Measurements from ENCODE around the gene BCKDHB.

BCKDHB gene

DNA sequence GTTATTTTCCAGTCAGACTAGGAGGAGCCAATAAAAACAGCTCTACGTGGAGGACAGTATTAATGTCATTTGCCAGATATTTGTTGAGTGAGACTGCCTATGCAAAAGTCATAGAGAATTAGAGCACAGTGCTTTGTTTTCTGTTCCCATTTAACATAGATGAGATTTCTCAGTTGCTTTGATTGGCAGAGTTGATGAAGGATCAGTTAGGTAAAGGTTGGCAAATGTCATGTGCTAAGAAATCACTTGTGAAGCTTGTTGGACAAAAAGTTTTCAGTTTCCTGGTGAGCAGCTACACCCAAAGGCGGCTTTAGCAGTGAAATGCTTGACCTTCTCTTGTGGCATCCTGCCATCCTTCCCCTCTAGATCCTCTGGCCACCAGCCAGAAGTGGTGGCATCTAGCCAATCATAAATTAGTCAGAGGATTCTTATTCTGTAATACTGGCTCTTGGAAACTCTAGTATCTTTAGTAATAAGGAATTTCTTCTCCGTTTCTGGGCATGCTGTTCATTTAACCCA is 37.0 kb downstream of the BCKDHB start:
- Histone ChIP-seq H3K4me3 (ENCODE audit: low read length) (no peak overlapping the region), H3K36me3 (ENCODE audit: control insufficient read depth, low read length) (no peaks in the 10 kb centered on the region; the same call in 1 of the 2 replicates), H4K20me1 (ENCODE audit: control insufficient read depth, insufficient read depth, low read depth, low read length) (no peaks in the 10 kb centered on the region), H3K27ac (ENCODE audit: low read depth, low read length) (no peak overlapping the region), H3K4me2 (ENCODE audit: low read length) (no peak overlapping the region), H3F3A (ENCODE audit: control insufficient read depth, insufficient read depth) (no peaks in the 10 kb centered on the region), H3K4me1 (ENCODE audit: control insufficient read depth, low read length) (no peaks in the 10 kb centered on the region), H3K27me3 (ENCODE audit: control insufficient read depth, low read length) (no peaks in the 10 kb centered on the region), H3K9me3 (ENCODE audit: control insufficient read depth, insufficient read depth, low read length) (no peaks in the 10 kb centered on the region), H3K79me2 (ENCODE audit: control insufficient read depth, low read length) (no peaks in the 10 kb centered on the region), H3K9me2 (replicated peaks; ENCODE audit: control insufficient read depth, low read length) (no peaks in the 10 kb centered on the region)
- TF ChIP-seq, protein P1, sequence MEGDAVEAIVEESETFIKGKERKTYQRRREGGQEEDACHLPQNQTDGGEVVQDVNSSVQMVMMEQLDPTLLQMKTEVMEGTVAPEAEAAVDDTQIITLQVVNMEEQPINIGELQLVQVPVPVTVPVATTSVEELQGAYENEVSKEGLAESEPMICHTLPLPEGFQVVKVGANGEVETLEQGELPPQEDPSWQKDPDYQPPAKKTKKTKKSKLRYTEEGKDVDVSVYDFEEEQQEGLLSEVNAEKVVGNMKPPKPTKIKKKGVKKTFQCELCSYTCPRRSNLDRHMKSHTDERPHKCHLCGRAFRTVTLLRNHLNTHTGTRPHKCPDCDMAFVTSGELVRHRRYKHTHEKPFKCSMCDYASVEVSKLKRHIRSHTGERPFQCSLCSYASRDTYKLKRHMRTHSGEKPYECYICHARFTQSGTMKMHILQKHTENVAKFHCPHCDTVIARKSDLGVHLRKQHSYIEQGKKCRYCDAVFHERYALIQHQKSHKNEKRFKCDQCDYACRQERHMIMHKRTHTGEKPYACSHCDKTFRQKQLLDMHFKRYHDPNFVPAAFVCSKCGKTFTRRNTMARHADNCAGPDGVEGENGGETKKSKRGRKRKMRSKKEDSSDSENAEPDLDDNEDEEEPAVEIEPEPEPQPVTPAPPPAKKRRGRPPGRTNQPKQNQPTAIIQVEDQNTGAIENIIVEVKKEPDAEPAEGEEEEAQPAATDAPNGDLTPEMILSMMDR (IDR thresholded peaks at IDR 0.05; ENCODE audit: low read depth, low read length, poor library complexity, severe bottlenecking) = no peak
- no peak for TF ChIP-seq EZH2phosphoT487 (IDR thresholded peaks at IDR 0.05; ENCODE audit: borderline replicate concordance, low read length)

DNA sequence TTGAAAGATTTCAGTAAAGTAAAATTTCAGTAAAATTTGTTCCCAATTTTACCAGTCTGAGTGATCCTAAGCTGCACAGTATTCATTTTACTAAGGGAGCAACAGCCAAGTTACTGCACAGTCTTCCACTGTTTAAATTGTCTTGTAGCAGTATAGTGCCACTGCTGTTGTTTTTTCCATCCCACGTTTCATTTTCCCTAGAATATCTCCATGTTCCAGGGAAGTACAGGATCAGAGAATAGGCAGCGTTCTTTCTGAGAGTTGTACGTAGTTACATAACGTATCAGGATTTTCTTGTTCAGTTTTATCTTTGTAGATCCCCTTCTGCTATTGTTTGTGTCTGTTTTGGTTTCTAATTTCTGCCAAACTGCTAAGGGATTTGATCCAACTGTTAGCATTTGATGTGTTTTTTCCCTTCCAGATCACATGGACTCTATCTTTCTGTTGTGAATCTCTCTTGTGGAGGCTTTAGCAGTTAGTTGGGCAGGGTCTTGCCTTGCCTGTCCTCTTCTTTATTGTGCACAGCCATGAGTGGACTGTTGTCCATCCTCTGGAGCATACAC is 38.4 kb downstream of the BCKDHB start:
- Histone ChIP-seq H3K4me3 (ENCODE audit: low read length) (no peak overlapping the region), H3K79me2 (ENCODE audit: control insufficient read depth, low read length) (no peaks in the 10 kb centered on the region), H4K20me1 (ENCODE audit: control insufficient read depth, insufficient read depth, low read depth, low read length) (no peaks in the 10 kb centered on the region), H3K9me3 (ENCODE audit: control insufficient read depth, insufficient read depth, low read length) (no peaks in the 10 kb centered on the region), H3K27ac (ENCODE audit: low read depth, low read length) (no peak overlapping the region), H3K36me3 (ENCODE audit: control insufficient read depth, low read length) (no peaks in the 10 kb centered on the region; the same call in 1 of the 2 replicates), H3K4me2 (ENCODE audit: low read length) (no peak overlapping the region), H3K27me3 (ENCODE audit: control insufficient read depth, low read length) (no peaks in the 10 kb centered on the region), H3F3A (ENCODE audit: control insufficient read depth, insufficient read depth) (no peaks in the 10 kb centered on the region), H3K4me1 (ENCODE audit: control insufficient read depth, low read length) (no peaks in the 10 kb centered on the region), H3K9me2 (replicated peaks; ENCODE audit: control insufficient read depth, low read length) (no peaks in the 10 kb centered on the region)
- TF ChIP-seq, protein P1 (IDR thresholded peaks at IDR 0.05; ENCODE audit: low read depth, low read length, poor library complexity, severe bottlenecking) = no peak
- TF ChIP-seq EZH2phosphoT487 (IDR thresholded peaks at IDR 0.05; ENCODE audit: borderline replicate concordance, low read length) = no peak

DNA sequence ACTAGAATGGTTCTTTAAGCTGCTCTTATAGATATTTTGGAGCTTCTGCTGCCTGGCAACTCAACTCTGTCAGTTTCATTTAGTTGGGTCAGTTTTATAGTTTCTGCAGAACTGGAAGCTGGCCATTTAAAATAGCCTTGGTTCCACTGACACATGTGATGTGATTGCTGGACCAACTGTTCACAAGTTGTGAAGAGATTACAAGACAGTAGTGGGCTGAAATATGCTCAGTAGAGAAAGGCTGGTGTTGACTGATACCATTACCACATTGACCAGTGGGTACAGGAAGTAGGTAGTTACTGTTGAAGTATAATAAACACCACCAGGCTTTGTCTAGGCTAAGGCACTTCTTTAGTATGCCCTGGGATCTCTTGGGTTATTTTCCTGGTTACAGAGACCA is 39.0 kb downstream of the BCKDHB start:
- Histone ChIP-seq H4K20me1 (ENCODE audit: control insufficient read depth, insufficient read depth, low read depth, low read length) (no peaks in the 10 kb centered on the region), H3K4me3 (ENCODE audit: low read length) (no peak overlapping the region)

More for the DNA sequence above, 39.0 kb downstream of the BCKDHB start:
- Histone ChIP-seq H3K9me2 (replicated peaks; ENCODE audit: control insufficient read depth, low read length) (no peaks in the 10 kb centered on the region), H3K27me3 (ENCODE audit: control insufficient read depth, low read length) (no peaks in the 10 kb centered on the region), H3K27ac (ENCODE audit: low read depth, low read length) (no peak overlapping the region), H3K4me2 (ENCODE audit: low read length) (no peak overlapping the region), H3K79me2 (ENCODE audit: control insufficient read depth, low read length) (no peaks in the 10 kb centered on the region), H3K4me1 (ENCODE audit: control insufficient read depth, low read length) (no peaks in the 10 kb centered on the region), H3F3A (ENCODE audit: control insufficient read depth, insufficient read depth) (no peaks in the 10 kb centered on the region), H3K9me3 (ENCODE audit: control insufficient read depth, insufficient read depth, low read length) (no peaks in the 10 kb centered on the region), H3K36me3 (ENCODE audit: control insufficient read depth, low read length) (no peaks in the 10 kb centered on the region; the same call in 1 of the 2 replicates)
- TF ChIP-seq EZH2phosphoT487 (IDR thresholded peaks at IDR 0.05; ENCODE audit: borderline replicate concordance, low read length) = no peak
- TF ChIP-seq, protein P1 (IDR thresholded peaks at IDR 0.05; ENCODE audit: low read depth, low read length, poor library complexity, severe bottlenecking) = no peak

Data from DOHH2 (cell line).